GM18870 (cell line): ENCODE measurements around the gene ABCA10.
"Not testable (repeated sequence)": the region's sequence is repeated elsewhere in the genome, so short reads cannot be mapped to it uniquely, and the experiment has no call there.

Experiments
- ATAC-seq: cut with Tn5 transposase; IDR thresholded peaks from one replicate; pipeline ENCODE4 v1.9.1; 2021; ENCODE audit warnings: moderate library complexity; ENCODE audit not compliant: unreplicated experiment

Gene ABCA10

DNA sequence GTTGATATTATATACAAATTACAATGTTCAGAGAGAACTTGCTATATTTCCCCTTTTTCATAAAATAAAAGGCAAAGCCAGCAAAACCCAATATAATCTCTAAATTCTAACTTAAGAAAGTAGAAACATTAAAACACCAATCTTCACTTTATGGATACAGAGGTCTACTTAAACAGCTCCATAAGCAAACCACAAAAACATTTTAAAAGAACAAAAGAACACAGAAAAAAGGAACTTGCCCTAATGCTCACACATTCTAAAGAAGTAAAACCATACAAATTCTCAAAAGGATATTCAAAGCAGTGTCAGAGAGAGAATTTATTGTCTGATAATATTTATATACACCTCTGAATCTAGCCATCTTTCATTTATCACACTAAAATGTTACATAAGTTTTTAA lies 606 bp downstream of the ABCA10 start:
- no peak for ATAC-seq

DNA sequence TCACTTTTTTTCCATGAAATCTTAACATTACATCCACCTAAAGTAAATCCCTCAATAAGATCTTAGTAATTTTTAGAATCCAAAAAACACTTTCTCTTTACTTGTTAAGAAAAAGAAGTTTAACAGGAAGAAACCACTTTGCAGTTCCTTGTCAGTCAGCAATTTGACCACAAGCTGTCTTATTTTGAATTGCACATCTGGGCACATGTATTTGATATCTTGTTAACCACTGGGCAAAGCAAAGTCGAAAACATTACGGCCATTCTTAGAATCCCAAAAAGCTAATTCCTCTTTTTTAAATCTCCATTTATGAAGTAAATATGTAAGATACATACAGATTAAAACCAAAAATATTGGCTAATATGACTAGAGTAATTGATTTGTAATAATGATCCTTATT lies 1.1 kb downstream of the ABCA10 start:
- ATAC-seq, result no peak

- peak; percentile 83 for ATAC-seq
Measured at GRCh38 chr17:69223809-69224208, 4.8 kb downstream of the ABCA10 start.

GRCh38 chr17:69222707-69223258 lies 5.8 kb downstream of the ABCA10 start:
- no peak for ATAC-seq

- no peak for ATAC-seq
Measured at GRCh38 chr17:69220098-69220497, 8.5 kb downstream of the ABCA10 start.

DNA sequence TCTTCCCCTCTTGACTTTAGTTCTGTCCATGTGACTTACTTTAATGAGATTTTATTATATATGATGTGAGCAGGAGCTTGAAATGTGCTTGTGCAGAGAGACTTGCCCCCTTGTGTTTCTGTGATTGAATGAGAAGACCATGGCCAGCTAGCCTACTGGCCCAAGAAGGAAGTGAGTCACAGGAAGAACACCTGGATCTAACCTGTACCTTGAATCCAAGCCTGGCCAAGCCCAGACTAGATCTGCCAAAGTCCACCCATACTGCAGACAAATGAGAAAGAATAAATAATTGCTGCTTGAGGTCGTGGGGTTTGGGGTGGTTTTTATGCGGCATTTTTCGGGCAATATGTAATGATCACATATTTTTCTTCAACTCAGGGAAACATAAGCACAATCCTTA lies 9.6 kb downstream of the ABCA10 start:
- ATAC-seq, result no peak

- ATAC-seq, result no peak
Measured at GRCh38 chr17:69213059-69213813, 15.4 kb downstream of the ABCA10 start.

GRCh38 chr17:69208640-69209039 lies 20.0 kb downstream of the ABCA10 start:
- ATAC-seq, result no peak

DNA sequence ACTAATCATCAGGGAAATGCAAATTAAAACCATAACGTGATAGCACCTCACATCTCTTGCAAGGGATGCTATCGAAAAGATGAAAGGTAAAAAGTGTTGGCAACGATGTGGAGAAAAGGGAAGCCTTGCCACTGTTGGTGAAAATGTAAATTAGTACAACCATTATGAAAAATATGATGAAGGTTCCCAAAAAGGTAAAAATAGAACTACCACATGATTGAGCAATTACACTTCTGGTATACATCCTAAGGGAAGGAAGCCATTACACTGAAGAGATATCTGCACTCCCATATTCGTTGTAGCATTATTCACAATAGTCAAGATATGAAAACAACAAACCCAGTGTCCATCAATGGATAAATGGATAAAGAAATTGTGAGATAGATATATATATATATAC lies 21.5 kb downstream of the ABCA10 start:
- no peak for ATAC-seq

DNA sequence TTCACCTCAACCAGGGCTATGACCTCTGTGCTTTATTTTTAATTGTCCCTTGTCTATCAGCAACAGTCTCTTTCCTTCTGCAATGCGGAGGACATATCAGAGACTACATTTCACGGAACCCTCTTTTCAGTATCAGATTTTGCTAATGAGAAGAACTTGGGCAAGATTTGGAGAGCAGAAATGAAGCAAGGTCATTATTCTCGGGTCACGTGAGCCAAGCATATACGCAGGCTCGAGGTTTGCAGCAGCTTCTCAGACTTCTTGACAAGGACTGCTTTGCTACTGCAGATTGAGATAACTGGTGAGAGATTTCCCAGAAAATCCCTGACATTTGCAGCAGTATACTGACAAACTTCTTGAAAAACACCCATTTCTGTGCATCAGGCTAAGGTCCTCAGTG lies 30.4 kb downstream of the ABCA10 start:
- no peak for ATAC-seq

DNA sequence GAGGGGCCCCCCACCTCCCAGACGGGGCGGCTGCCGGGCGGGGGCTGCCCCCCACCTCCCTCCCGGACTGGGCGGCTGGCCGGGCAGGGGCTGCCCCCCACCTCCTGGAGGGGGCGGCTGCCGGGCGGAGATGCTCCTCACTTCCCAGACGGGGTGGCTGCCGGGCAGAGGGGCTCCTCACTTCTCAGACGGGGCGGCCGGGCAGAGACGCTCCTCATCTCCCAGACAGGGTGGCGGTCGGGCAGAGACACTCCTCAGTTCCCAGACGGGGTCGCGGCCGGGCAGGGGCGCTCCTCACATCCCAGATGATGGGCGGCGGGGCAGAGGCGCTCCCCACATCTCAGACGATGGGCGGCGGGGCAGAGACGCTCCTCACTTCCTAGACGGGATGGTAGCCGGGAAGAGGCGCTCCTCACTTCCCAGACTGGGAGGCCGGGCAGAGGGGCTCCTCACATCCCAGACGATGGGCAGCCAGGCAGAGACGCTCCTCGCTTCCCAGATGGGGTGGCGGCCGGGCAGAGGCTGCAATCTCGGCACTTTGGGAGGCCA lies 32.4 kb downstream of the ABCA10 start:
- ATAC-seq, result not testable (repeated sequence)

GRCh38 chr17:69192754-69193153 lies 35.9 kb downstream of the ABCA10 start:
- ATAC-seq, result no peak

DNA sequence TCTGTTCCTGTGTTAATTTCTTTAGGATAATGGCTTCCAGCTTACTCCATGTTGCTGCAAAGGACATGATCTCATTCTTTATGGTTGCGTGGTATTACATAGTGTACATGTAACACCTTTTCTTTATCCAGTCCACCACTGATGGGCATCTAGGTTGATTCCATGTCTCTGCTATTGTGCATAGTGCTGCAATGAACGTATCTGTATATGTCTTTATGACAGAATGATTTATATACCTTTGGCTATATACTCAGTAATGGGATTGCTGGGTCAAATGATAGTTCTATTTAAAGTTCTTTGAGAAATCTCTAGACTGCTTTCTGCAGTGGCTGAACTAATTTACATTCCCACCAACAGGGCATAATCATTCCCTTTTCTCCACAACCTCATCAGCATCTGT lies 39.8 kb downstream of the ABCA10 start:
- ATAC-seq, result no peak

DNA sequence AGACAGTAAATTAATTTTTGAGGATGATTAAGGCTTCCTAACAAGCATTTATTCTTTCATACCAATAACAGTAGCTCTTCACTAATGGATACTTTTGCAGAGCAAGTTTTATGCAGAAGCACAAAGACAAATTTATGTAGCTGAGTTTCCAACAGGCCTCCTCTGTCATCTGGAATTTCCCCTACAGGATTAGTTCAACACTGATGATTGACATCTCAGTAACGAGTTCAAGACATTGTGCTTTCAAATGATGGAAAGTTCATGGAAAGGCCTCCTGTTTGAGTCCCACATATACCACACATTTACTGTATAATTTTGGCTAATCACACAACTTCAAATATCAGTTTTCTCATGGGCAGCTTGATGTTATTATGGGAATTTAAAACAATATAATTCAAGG lies 40.6 kb downstream of the ABCA10 start:
- no peak for ATAC-seq

- ATAC-seq, result no peak
Measured at GRCh38 chr17:69187294-69187693, 41.3 kb downstream of the ABCA10 start.

DNA sequence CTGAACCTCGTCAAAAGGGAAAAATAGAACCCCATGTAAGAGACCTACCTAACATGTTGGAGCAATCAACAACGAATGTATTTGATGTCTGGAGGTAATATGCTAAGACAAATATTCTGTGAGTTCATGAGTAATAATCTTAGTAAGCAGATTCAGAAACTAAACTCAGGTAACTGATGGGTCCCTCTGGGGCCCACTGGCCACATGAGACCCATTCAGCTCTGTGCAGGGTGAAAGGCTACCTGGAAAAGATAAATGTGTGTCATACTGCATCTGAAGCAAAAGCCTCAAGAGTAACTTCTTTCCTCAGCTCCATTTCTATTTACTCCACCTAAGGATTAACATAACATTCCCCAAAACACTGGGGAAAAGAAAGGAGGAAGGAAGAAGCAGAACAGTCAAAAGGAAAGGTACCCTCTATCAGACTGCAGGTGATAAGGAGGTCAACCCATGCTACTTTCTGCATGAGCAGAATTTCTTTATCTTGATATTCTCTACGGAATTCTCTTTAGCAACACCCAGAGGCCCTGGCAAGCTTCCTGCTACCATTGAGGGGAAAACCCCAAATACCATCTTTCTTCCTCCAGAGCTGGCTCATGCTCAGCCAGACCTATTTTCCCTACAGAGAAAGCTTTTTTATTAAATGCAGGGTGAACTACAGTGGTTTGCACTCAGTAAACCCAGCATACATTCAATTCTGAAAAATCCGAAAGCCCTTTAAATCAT lies 49.2 kb downstream of the ABCA10 start:
- ATAC-seq, result no peak

DNA sequence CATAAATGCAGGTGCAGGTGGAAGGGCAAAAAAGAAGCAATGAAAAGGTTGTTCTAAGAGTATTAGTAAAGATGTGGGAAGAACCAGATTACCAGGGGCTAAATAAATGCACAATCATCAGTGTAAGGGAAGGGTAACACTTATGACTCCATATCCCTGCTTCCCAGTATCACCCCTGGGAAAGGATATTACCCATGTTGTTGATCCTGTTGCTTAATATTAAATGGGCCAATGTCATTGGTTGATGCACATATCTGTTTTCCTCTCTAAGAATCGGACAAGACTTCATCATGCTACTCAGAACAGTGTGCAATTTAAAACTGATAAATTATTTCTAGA lies 52.2 kb downstream of the ABCA10 start:
- ATAC-seq, result no peak

DNA sequence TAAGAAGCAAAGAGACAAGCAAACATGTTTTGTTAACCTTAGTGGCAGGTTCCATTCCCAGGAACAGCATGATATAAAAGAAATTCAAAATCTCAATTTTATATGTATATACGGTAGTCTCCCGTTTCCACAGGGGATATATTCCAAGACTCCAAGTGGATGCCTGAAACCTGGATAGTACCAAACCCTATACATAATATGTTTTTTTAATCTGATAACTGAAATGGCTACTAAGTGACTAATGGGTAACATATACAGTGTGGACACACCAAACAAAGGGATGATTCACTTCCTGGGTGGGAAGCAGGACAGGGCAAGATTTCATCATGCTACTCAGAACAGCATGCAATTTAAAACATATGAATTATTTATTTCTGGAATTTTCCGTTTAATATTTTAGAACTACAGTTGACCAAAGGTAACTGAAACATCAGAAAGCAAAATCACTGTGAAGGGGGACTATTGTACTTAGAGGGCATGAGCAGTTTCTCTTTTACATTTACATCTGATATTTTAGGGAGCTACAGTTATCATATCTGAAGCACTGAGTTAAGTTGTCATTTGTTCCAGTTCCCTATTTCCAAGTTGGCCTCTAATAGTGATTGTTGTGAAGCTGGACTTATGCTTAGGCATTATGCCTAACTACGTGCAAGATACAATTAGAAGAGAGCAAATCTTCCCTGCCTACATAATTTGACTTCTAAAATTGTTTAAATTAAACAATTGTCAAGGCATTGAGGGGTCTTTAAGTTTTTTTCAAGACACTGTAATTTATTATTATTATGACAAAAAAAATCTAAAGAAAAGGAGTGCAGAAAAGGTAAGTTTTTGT lies 52.8 kb downstream of the ABCA10 start:
- no peak for ATAC-seq

DNA sequence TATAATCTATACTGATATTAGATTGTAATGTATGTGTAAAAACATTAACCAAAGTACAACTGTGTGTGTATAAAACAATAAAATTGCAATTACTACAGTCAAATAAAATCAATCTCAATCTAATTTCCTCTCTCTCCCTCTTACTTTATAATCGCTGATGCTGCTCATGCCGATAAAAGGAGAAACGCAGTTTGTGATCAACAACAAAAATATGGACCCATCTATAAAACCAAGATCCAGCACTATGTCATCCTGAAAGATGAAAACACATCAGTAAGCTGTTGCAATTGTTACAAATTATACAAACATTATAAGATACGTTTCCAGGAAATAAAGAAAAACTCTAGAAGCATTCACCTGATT lies 53.4 kb downstream of the ABCA10 start:
- ATAC-seq, result no peak

GRCh38 chr17:69173118-69173517 lies 55.5 kb downstream of the ABCA10 start:
- ATAC-seq, result no peak

DNA sequence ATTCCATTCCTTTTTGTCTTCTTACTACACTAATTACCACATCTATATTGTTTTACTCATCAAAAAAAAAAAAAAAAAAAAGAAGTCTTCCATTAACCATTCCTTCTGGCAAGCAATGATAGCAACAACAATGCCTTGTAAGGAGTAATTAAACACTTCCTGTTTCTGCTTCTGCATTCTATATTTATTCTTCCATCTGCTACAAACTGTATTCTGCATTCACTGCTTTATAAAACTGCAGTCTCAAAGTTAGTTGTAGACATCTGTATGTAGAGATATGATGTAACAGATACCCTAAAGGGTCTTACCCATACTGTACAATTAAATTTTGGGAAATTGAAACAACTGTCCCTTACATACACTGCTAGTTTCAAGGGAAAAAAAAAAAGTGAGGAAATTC lies 58.2 kb downstream of the ABCA10 start:
- ATAC-seq, result no peak
